RWPE1 (cell line): Measurements from ENCODE around the gene PAXX.

Experiments used
- CTCF ChIA-PET: fragments of 350-600 bp; sonication (Branson Sonifier 250); formaldehyde crosslinking; extraction: SDS; loops from one replicate; lab custom pipeline; 2021; lab: Yijun Ruan, JAX
- POLR2A ChIA-PET: fragments of 400-600 bp; formaldehyde crosslinking; extraction: SDS; loops from one replicate; lab custom pipeline; 2020; ENCODE audit warnings: antibody characterized with exemption; ENCODE audit not compliant: low non-redundant PET; lab: Yijun Ruan, JAX
- DNase-seq: peaks from one replicate; pipeline ENCODE4 v3.0.0; 2012; ENCODE audit warnings: low spot score
- H3K27ac ChIP-seq: fragments of 450-650 bp; 2 replicates; pipeline ENCODE4 v1.5.1; 2017
- TF ChIP-seq, protein P1 (sequence below): fragments of 450-650 bp; conservative IDR thresholded peaks from 2 replicates; pipeline ENCODE4 v1.5.1; 2017; ENCODE audit warnings: low read depth, mild to moderate bottlenecking

PAXX gene

DNA sequence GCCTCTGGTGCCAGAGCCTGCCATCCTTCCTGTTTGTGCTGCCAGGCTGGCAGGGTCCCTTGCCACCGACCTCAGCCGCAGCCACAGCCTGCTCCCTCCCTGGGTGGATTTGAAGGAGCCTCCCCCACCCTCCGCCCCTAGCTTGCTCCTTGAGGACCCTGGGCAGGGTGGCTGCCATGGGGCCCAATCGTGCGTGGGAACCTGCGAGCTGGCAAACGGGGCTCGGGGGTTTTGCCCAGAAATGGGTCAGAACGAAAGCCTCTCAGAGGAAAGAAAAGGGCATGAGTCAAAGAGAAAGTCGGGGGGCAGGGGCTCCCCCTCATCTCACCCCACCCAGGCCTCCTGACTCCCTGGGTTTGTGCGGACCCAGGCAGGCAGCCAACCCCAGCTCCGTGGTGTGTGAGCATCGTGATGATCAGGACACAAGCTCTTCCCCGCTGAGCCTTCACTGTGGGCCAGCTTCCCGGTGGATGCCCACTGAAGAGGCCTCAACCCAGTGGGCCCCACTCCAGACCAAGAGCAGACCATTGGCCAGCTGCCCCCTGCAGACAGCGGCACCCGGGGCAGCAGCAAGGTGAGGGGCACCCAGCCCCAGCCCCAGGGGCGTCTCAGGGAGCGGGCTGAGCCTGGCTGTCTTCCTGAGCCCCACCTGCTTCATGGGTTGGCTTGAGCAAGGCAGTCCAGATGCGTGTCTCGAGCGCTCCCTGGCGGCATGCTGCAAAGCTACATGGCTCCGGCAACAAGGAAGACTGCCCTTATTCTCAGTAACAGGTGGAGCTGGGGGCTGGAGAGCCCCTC is 42.7 kb downstream of the PAXX start:
- ChIA-PET POLR2A (interaction anchor here (0.8 to 1.6 kb wide), 3 partner anchors 43 to 87 kb away, joined by 3 to 9 read pairs (median 3); no protein-coding TSS in a partner anchor), CTCF (interaction anchor here (0.6 to 6.3 kb wide), 42 partner anchors 8 to 486 kb away, joined by 3 to 97 read pairs (median 4); partner anchors contain the start of genes ABCA2, AJM1, C8G and CLIC3)
- TF ChIP-seq, protein P1, sequence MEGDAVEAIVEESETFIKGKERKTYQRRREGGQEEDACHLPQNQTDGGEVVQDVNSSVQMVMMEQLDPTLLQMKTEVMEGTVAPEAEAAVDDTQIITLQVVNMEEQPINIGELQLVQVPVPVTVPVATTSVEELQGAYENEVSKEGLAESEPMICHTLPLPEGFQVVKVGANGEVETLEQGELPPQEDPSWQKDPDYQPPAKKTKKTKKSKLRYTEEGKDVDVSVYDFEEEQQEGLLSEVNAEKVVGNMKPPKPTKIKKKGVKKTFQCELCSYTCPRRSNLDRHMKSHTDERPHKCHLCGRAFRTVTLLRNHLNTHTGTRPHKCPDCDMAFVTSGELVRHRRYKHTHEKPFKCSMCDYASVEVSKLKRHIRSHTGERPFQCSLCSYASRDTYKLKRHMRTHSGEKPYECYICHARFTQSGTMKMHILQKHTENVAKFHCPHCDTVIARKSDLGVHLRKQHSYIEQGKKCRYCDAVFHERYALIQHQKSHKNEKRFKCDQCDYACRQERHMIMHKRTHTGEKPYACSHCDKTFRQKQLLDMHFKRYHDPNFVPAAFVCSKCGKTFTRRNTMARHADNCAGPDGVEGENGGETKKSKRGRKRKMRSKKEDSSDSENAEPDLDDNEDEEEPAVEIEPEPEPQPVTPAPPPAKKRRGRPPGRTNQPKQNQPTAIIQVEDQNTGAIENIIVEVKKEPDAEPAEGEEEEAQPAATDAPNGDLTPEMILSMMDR: peak; percentile 100
- H3K27ac ChIP-seq: peak overlapping the region; percentile 66
- peak; percentile 91 for DNase-seq

DNA sequence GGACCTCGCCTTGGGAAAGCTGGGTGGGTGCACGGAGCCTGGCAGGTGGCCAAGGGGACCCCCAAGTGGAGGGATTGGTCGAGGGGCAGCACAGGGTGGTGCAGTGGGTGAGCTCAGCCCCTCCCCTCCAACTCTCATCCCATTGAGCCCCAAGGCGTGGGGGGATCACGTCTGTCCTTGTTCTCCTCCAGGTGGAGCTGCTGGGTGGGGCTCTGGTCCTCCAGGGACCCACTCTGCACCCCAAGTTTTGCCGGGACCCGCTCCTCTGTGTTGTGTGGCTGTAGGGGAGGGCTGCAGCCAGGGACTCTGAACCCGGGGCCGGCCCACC is 43.2 kb downstream of the PAXX start:
- TF ChIP-seq, protein P1: peak; percentile 89
- ChIA-PET POLR2A (interaction anchor here (0.8 to 1.6 kb wide), 2 partner anchors 44 to 87 kb away, joined by 3 to 9 read pairs; no protein-coding TSS in a partner anchor), CTCF (interaction anchor here (0.6 to 6.3 kb wide), 34 partner anchors 8 to 257 kb away, joined by 3 to 97 read pairs (median 6); partner anchors contain the start of genes ABCA2, AJM1, C8G and CLIC3)
- DNase-seq: no peak
- H3K27ac ChIP-seq: no peak overlapping the region

DNA sequence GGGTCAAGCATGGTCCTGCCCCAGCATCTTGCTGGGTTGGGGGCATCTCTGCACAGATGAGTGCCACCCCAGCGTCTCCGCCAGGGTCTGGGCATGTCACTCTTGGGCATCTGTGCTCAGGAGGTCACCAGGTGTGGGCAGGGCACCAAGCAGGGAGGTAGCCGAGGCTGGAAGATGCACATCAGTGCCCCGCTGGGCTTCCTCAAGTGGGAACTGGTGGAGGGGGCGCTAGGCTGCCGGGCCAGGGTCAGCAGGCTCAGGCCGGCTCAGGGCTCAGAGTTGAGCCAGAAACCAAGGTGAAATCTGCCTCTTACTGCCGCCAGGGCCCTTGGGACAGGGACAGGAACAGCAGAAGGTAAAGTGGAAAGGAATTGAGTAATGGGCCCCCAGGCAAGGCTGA is 43.7 kb downstream of the PAXX start:
- TF ChIP-seq, protein P1: no peak
- no peak for DNase-seq
- POLR2A ChIA-PET: no interaction called here
- no peak overlapping the region for H3K27ac ChIP-seq
- CTCF ChIA-PET: interaction anchor here (0.6 to 6.3 kb wide), 26 partner anchors 8 to 258 kb away, joined by 3 to 97 read pairs (median 7); partner anchors contain the start of genes ABCA2, AJM1, C8G and CLIC3

DNA sequence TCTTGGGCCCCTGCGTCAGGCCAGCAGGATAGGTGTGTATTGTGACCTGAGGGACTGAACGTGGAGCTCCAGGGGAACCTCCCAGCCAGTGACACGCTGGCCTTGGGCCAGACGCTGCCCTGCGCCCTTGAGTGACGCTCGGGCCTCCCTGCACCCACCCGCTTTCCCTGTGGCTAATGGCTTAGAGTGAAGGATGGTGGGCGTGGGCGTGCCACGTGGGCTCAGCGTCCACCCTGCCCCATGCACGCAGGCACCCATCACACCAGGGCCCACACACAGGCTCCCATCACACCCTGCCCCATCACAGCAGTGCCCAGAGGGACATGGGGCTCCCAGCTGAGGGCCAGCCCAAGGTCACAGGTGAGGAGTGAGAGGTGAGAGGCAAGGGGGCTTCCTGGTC is 44.8 kb downstream of the PAXX start:
- TF ChIP-seq, protein P1: no peak
- ChIA-PET POLR2A (no interaction called here), CTCF (interaction anchor here (0.6 to 6.3 kb wide), 8 partner anchors 10 to 189 kb away, joined by 3 to 97 read pairs (median 6); partner anchors contain the start of genes ABCA2, C8G, FBXW5 and NPDC1)
- peak overlapping the region; percentile 3; the same call in 1 of the 2 replicates for H3K27ac ChIP-seq
- no peak for DNase-seq

DNA sequence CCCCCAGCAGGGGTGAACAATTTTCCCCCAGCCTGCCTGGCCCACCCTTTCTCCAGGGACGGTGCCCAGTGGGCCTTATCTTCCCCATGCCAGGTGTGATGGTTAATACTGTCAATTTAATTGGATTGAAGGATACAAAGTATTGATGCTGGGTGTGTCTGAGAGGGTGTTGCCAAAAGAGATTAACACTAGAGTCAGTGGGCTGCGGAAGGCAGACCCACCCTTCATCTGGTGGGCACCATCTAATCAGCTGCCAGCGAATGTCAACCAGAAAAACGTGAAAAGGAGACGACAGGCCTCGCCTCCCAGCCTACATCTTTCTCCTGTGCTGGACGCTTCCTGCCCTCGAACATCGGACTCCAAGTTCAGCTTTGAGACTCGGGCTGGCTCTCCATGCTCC is 45.3 kb downstream of the PAXX start:
- CTCF ChIA-PET: interaction anchor here (0.6 to 6.3 kb wide), 6 partner anchors 10 to 189 kb away, joined by 3 to 97 read pairs (median 25); partner anchors contain the start of genes ABCA2, C8G, FBXW5 and NPDC1
- H3K27ac ChIP-seq: peak overlapping the region; percentile 3; the same call in 1 of the 2 replicates
- TF ChIP-seq, protein P1: no peak
- no peak for DNase-seq
- POLR2A ChIA-PET: no interaction called here

DNA sequence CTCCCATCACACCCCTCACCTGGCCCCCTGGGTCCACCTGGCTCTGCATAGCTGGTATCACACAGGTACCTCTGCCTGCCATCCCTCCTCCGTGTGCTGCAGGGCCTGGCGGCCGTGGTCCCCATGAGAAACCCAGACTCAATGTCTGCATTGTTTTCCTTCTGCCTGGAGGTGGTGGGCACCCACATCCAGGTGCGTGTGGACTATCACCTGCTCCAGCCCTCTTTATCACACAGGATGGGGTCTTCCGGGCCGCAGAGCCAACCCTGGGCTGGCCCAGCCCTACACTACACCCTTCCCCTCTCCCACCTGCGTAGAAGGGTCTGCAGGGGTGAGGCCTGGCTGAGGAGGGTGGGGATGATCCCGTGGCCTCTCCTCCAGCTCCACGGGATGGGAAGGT is 46.7 kb downstream of the PAXX start:
- POLR2A ChIA-PET: no interaction called here
- TF ChIP-seq, protein P1: no peak
- CTCF ChIA-PET: interaction anchor here (0.5 to 6.3 kb wide), 7 partner anchors 10 to 127 kb away, joined by 3 to 97 read pairs (median 3); partner anchors contain the start of genes ABCA2, C8G and FBXW5
- DNase-seq: no peak
- no peak overlapping the region for H3K27ac ChIP-seq
